H9 (cell line): Measurements from ENCODE around the gene CTNNA3. TPM values are rescaled to one million over a fixed set of nuclear protein-coding genes. Genes with fewer than 3 reads are reported as not detected.

Experiments used
- DNase-seq: peaks from one replicate; pipeline ENCODE4 v3.0.0-alpha.2; 2017
- H2AFZ ChIP-seq: one replicate; pipeline ENCODE4 v1.6.1; 2013; ENCODE audit warnings: mild to moderate bottlenecking, low read length, control low read depth, moderate library complexity
- H2AK5ac ChIP-seq: 2 replicates; pipeline ENCODE4 v1.6.1; 2013; ENCODE audit warnings: low read length, control low read depth, mixed read lengths; ENCODE audit not compliant: insufficient read length
- H2BK120ac ChIP-seq: one replicate; pipeline ENCODE4 v1.6.1; 2013; ENCODE audit warnings: low read depth, mild to moderate bottlenecking, low read length, control low read depth, inconsistent platforms; ENCODE audit not compliant: poor library complexity, severe bottlenecking
- H2BK12ac ChIP-seq: 2 replicates; pipeline ENCODE4 v1.6.1; 2013; ENCODE audit warnings: low read length, control low read depth, mixed read lengths, low read depth; ENCODE audit not compliant: insufficient read length
- H2BK15ac ChIP-seq: 2 replicates; pipeline ENCODE4 v1.6.1; 2013; ENCODE audit warnings: low read depth, low read length, control low read depth
- H2BK20ac ChIP-seq: one replicate; pipeline ENCODE4 v1.6.1; 2013; ENCODE audit warnings: low read depth, mild to moderate bottlenecking, low read length, control low read depth, inconsistent platforms; ENCODE audit not compliant: poor library complexity, severe bottlenecking
- H2BK5ac ChIP-seq: 2 replicates; pipeline ENCODE4 v1.6.1; 2013; ENCODE audit warnings: low read length, control low read depth, mixed read lengths; ENCODE audit not compliant: insufficient read length
- H3K14ac ChIP-seq: 2 replicates; pipeline ENCODE4 v1.6.1; 2013; ENCODE audit warnings: low read length, control low read depth; ENCODE audit not compliant: insufficient read depth
- H3K18ac ChIP-seq: 2 replicates; pipeline ENCODE4 v1.6.1; 2013; ENCODE audit warnings: low read depth, mild to moderate bottlenecking, mixed read lengths, low read length, control low read depth; ENCODE audit not compliant: insufficient read length
- H3K23ac ChIP-seq: 2 replicates; pipeline ENCODE4 v1.6.1; 2013; ENCODE audit warnings: low read length, control low read depth, mixed read lengths, low read depth; ENCODE audit not compliant: insufficient read length
- H3K23me2 ChIP-seq: 2 replicates; pipeline ENCODE4 v1.6.1; 2013; ENCODE audit warnings: low read depth, mild to moderate bottlenecking, mixed read lengths, low read length, control low read depth; ENCODE audit not compliant: insufficient read length, poor library complexity, severe bottlenecking
- H3K27ac ChIP-seq: 2 replicates; pipeline ENCODE4 v1.5.1; 2013; ENCODE audit warnings: low read length, control low read depth, mixed read lengths, low read depth; ENCODE audit not compliant: insufficient read length
- H3K27me3 ChIP-seq: 2 replicates; pipeline ENCODE4 v1.6.1; 2013; ENCODE audit warnings: low read length, control low read depth, inconsistent platforms; ENCODE audit not compliant: insufficient read depth
- H3K4ac ChIP-seq: 2 replicates; pipeline ENCODE4 v1.6.1; 2013; ENCODE audit warnings: low read depth, mild to moderate bottlenecking, control low read depth, inconsistent platforms, low read length, moderate library complexity
- H3K4me1 ChIP-seq: 2 replicates; pipeline ENCODE4 v1.6.1; 2013; ENCODE audit warnings: low read length, control low read depth, inconsistent platforms; ENCODE audit not compliant: insufficient read depth
- H3K4me2 ChIP-seq: 2 replicates; pipeline ENCODE4 v1.6.1; 2013; ENCODE audit warnings: low read length, control low read depth, mixed read lengths; ENCODE audit not compliant: insufficient read length, insufficient read depth
- H3K56ac ChIP-seq: 2 replicates; pipeline ENCODE4 v1.6.1; 2013; ENCODE audit warnings: low read depth, mild to moderate bottlenecking, mixed read lengths, low read length, control low read depth; ENCODE audit not compliant: insufficient read length
- H3K79me1 ChIP-seq: 2 replicates; pipeline ENCODE4 v1.6.1; 2013; ENCODE audit warnings: low read depth, mild to moderate bottlenecking, moderate library complexity, low read length, control low read depth, inconsistent platforms; ENCODE audit not compliant: insufficient read depth, poor library complexity, severe bottlenecking
- H3K79me2 ChIP-seq: 2 replicates; pipeline ENCODE4 v1.6.1; 2013; ENCODE audit warnings: low read length, control low read depth, inconsistent platforms; ENCODE audit not compliant: insufficient read depth
- H3K9ac ChIP-seq: 2 replicates; pipeline ENCODE4 v1.6.1; 2013; ENCODE audit warnings: low read length, control low read depth, mixed read lengths; ENCODE audit not compliant: insufficient read length; ENCODE audit errors: extremely low read depth
- H3K9me3 ChIP-seq: one replicate; pipeline ENCODE4 v1.6.1; 2013; ENCODE audit warnings: low read depth, low read length, inconsistent platforms; ENCODE audit not compliant: control insufficient read depth
- H3T11ph ChIP-seq: one replicate; pipeline ENCODE4 v1.6.1; 2013; ENCODE audit warnings: mild to moderate bottlenecking, low read length, control low read depth, inconsistent platforms
- H4K20me1 ChIP-seq: one replicate; pipeline ENCODE4 v1.6.1; 2013; ENCODE audit not compliant: control insufficient read depth, insufficient read length, insufficient read depth
- H4K5ac ChIP-seq: 2 replicates; pipeline ENCODE4 v1.6.1; 2013; ENCODE audit warnings: low read depth, mild to moderate bottlenecking, mixed read lengths, low read length, control low read depth; ENCODE audit not compliant: insufficient read length
- H4K8ac ChIP-seq: replicated peaks from 2 replicates; pipeline ENCODE4 v1.6.1; 2013; ENCODE audit warnings: low read length, control low read depth, mixed read lengths, low read depth; ENCODE audit not compliant: insufficient read length
- H4K91ac ChIP-seq: 2 replicates; pipeline ENCODE4 v1.6.1; 2013; ENCODE audit warnings: low read depth, mild to moderate bottlenecking, moderate library complexity, mixed read lengths, low read length, control low read depth; ENCODE audit not compliant: insufficient read length
- H3K27ac Mint-ChIP-seq, 3 experiments: 2 replicates in 2 of 3; 3 replicates in 1 of 3; pipeline ENCODE4 v1.8.0; 2020 to 2021; ENCODE audit warnings: mixed read lengths in 3 of 3, mild to moderate bottlenecking in 1 of 3, moderate library complexity in 1 of 3
- H3K27me3 Mint-ChIP-seq: 2 replicates; pipeline ENCODE4 v1.8.0; 2021; ENCODE audit warnings: low read depth, mild to moderate bottlenecking, moderate library complexity, mixed read lengths
- H3K36me3 Mint-ChIP-seq, 3 experiments: 2 replicates in 2 of 3; 3 replicates in 1 of 3; pipeline ENCODE4 v1.8.0; 2020 to 2021; ENCODE audit warnings: low read depth in 3 of 3, mixed read lengths in 3 of 3; ENCODE audit not compliant: insufficient read depth in 1 of 3
- H3K4me1 Mint-ChIP-seq, 2 experiments: 2 replicates each; pipeline ENCODE4 v1.8.0; 2020; ENCODE audit warnings: mixed read lengths in 2 of 2
- H3K4me3 Mint-ChIP-seq, 2 experiments: 2 replicates in 1 of 2; 3 replicates in 1 of 2; pipeline ENCODE4 v1.8.0; 2020 to 2021; ENCODE audit warnings: mild to moderate bottlenecking in 2 of 2, mixed read lengths in 2 of 2, moderate library complexity in 1 of 2
- H3K9me3 Mint-ChIP-seq, 2 experiments: 2 replicates in 1 of 2; 3 replicates in 1 of 2; pipeline ENCODE4 v1.8.0; 2020; ENCODE audit warnings: mild to moderate bottlenecking in 2 of 2, mixed read lengths in 2 of 2, moderate library complexity in 1 of 2
- CTCF ChIP-seq: fragments of 200-600 bp; sonication (generic); conservative IDR thresholded peaks from 3 replicates; pipeline ENCODE4 v1.8.0; 2021; ENCODE audit warnings: antibody characterized with exemption, mild to moderate bottlenecking
- WGBS: extraction: QIAGEN DNeasy Blood & Tissue Kit; methylation state at CpG from one replicate; pipeline ENCODE4 v1.1.7; 2013; ENCODE audit warnings: missing lambda C conversion rate, low lambda C conversion rate, mixed read lengths; ENCODE audit not compliant: insufficient read length; ENCODE audit errors: extremely low coverage; 5-methylcytosine and 5-hydroxymethylcytosine counted together
- total RNA-seq: library from RNA; stranded (reverse); gene quantifications from 2 replicates; pipeline ENCODE4 v1.2.1, GENCODE V29; 2021

Gene CTNNA3
- total RNA-seq, 1 experiment from 2014 or later: 3.3 TPM

- Histone ChIP-seq H2AK5ac (no peak overlapping the region), H3K14ac (no peak overlapping the region), H3K9ac (no peak overlapping the region), H3K4me1 (no peaks in the 10 kb centered on the region), H3K56ac (no peak overlapping the region), H3T11ph (no peak overlapping the region), H3K27ac (no peak overlapping the region), H2BK20ac (no peak overlapping the region), H3K4me2 (no peak overlapping the region), H4K8ac (no peak overlapping the region), H3K27me3 (no peaks in the 10 kb centered on the region), H2BK5ac (no peak overlapping the region), H3K79me2 (no peaks in the 10 kb centered on the region), H2AFZ (no peak overlapping the region), H4K91ac (no peak overlapping the region), H3K4ac (no peak overlapping the region), H2BK12ac (no peak overlapping the region), H3K79me1 (no peaks in the 10 kb centered on the region), H4K20me1 (no peaks in the 10 kb centered on the region), H3K23ac (no peak overlapping the region), H2BK120ac (no peak overlapping the region), H3K18ac (no peak overlapping the region), H2BK15ac (no peak overlapping the region), H4K5ac (no peak overlapping the region), H3K9me3 (no peaks in the 10 kb centered on the region), H3K23me2 (no peaks in the 10 kb centered on the region)
- Mint-ChIP-seq H3K36me3 (no peaks in the 10 kb centered on the region; a peak in 1 of 7 replicates), H3K9me3 (no peaks in the 10 kb centered on the region), H3K27ac (no peak overlapping the region), H3K4me1 (peaks cover 6 to 7% of the 10 kb centered on the region in 2 experiments), H3K4me3 (no peak overlapping the region), H3K27me3 (no peaks in the 10 kb centered on the region)
- WGBS: no CpG with 5 or more reads among the region's 2 CpGs
- no peak for TF ChIP-seq CTCF
- no peak for DNase-seq
These were observed 1436.2 kb downstream of the CTNNA3 start for GRCh38 chr10:66259836-66260235.
